HT1080 (cell line): ENCODE results near the gene IGSF21. TPM values are rescaled to one million over a fixed set of nuclear protein-coding genes. Genes with fewer than 3 reads are reported as not detected.

Experiments
- DNase-seq: peaks from one replicate; pipeline ENCODE4 v3.0.0-alpha.2; 2015; ENCODE audit warnings: low read depth
- total RNA-seq: library from RNA; depleted of rRNA; stranded (reverse); fragments of >200 nt; shearing (Covaris generic); gene quantifications from 2 replicates; pipeline ENCODE4 v1.2.3, GENCODE V29; 2014

The IGSF21 gene
- total RNA-seq, 1 experiment from 2014 or later: not detected

DNA sequence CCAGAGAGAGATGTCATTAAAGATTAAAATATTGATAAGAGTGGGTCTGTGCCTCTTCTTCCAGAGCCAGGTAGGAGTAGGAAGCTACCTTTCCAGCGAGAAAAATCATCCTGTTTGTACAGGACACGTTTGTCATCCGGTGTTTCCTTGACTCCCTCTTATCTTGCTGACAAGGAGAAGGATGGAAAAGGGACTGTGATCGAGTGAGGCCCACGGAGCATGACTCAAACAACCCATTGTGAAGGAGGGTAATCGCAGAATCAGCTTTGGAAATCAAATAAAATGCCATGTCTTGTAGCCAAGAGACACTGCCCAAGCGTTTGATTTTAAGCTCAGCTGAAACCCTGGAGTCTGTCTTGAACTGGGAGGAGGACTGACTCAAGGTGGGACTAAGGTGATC lies 97.7 kb downstream of the IGSF21 start:
- no peak for DNase-seq

DNA sequence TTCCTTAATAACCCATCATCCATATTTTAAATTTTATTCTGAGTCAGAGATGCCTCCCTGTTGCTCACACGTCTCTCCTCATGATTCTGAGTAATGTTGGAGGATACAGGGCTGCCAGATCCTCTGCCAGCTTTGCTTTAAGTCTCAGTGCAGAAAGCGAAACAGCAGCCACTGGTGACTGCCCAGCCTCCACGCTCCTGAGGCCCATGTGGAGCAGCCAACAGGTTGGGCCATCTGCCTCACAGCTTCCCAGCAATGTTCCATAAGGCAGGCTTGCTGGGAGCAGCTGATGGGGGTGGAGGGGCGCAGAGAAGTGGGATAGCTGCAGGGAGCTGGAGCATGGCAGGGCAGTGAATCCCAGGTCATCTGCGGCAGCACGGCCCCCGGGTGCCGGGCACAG lies 104.2 kb downstream of the IGSF21 start:
- no peak for DNase-seq

DNA sequence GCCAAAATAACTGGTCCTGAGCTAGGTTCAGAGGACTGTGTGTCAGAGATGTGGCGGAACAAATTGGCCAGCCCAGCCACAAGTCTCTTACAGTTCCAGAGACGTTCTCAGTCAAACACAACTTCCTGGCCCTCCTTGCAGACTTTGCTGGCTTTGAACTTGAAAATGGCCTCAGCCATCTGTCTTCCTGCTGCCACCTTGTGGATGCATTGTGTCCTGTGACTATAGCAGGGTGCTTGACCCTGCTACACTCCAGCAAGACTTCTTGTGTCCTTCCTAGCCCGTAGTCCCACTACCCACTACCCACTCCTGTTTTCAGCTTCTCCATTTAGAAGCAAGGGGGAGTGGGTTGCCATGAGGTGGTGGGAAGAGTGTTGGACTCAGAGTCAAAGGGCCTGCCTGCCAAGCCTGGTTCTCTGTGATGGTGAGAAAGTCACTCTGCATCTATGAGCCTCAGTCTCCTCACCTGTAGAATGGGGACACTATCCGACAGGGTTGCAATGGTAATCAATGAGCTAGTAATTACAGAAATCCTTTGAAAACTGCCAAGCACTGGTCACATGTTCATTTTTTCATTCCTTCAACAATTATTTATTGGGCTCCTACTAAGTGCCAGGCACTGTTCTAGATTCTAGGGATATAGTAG lies 109.9 kb downstream of the IGSF21 start:
- peak; percentile 9 for DNase-seq

DNA sequence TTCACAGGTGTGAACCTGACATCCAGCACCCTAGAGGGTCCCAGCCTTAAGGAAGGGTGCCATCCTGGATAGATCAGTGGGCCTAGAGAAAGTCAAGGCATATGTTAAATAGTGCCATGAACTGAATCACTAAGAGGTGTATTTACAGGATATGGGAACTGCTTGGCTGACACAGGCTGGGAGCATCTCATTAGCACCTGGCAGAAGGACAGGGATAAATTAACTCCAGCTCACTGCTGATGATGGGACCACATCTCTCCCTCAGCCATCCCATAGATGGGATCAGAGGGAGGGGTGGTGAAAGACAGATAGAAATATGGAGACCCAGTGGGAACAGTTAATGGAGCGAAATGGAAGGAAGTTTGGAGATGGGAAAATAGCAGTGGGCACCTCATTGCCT lies 122.0 kb downstream of the IGSF21 start:
- no peak for DNase-seq

DNA sequence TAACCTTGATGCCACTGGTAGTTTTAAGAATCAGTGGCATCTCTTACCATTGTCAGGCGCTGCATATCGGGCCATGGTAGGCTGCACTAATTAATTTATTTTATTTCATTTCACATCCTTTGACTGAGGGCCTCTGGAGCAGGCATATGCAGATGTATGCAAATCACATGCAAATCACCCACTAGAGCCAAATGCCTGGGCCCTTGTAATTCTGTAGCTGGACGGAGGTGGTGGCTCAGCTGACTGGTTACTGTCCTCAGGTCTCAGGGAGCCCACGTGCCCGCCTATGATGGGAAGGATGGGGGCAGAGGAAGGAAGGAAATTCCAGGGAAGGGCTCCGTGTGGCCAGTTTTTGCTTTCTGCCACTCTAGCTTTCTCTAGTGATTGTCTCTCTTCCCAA lies 122.7 kb downstream of the IGSF21 start:
- no peak for DNase-seq

DNA sequence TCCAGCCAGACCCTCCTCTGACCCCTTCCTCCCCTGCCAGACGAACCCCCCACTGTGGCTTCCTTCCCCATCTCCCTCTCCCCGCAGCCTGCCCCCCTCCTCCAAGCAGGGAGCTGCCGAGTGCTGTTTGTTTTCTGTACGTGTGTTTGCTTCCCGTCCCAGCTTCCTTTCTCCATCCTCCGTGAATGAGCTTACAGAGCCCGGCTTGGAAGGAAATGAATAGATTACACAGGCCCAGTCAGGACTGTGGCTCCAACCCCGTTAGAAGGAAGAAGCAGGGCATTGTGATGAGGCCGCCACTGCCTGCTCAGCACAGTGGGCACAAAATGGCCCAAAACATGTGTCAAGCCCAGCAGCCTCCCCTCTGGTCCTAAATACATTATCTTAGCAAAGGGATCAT lies 123.2 kb downstream of the IGSF21 start:
- no peak for DNase-seq

DNA sequence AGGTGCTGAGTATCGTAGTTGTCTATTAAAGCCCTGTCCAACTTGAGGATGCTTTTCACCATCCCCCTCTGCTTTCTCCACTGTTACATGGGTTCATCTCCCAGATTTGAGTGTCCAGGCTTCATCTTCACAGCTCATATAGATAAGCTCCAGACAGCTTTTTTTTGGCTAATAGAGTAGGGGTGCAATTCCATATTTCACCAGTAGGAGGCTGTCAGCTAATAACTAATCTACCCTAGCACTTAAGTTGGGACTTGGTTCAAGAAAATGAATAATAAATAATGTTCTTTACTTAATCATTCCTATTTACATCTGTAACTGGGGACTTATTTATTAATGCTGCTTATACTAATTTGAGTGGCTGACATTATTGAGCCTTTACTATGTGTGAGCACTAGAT lies 124.5 kb downstream of the IGSF21 start:
- peak; percentile 22 for DNase-seq

DNA sequence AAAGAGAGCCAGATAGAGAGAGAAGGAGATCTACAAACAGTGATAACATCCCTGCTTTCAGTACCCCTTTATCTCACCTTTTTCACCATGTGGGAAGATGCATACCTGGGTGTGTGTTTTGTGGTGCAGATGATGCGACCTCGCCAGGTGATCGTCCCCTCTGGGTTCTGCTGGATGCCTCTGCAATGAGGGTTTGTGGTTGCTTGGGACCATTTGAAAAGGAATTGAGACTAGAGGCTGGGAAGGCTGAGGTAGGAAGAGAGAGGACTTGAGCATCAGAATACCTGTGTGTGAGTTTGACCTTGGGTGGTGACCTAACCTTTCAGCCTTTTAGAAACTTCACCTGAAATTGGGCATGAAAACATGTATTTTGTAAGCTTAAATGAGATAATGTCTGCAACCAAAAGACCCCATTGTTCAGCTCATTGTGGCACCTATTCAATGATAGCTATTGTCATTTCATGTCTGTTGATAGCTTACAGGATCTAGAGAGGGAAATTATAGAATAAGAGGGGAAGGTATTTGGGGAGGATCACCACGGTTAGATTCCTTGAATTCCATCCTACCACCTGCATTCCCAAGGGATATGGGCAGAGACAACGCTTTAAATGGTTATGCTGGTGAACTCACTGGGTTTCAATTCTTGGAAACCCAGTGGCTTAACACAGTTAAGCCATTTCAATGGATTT lies 125.7 kb downstream of the IGSF21 start:
- no peak for DNase-seq

DNA sequence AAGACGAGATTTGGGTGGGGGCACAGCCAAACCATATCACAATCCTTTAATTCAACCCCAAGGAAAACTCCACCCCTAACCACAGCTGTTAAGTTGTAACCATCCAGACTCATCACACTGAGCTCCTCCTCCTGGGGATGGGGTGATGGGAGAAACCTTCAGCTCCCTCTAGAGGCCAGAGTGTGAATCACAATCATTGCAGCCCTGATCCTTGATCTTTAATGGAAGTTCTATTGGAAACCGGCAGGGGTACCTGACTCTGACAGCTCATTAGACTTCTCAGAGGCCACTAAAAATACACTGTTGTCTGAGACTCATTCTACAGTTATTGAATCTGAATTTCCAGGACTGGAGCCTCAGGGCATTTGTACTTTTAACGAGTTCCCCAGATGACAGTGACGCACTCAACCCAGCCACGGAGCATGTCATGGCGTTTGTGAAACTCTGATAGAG lies 127.2 kb downstream of the IGSF21 start:
- DNase-seq: peak; percentile 66

DNA sequence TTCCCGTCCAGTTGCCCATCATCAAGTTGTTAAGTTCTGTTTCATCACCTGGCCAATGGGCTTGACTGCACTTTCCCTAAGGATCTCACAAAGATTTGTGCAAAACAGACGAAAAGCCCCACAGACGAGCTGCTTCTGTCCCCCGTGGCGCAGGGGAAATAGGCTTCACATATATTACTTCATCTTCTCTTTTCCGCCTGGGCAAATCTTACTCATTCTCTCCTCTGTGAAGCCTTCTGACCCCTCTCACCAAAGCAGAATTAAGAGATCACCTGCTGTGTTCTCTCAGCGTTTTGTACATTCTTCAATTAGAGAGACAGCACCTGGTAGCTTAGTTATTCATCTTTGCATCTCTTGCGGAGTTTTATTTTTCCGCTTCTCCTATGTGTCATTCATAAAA lies 129.8 kb downstream of the IGSF21 start:
- no peak for DNase-seq

DNA sequence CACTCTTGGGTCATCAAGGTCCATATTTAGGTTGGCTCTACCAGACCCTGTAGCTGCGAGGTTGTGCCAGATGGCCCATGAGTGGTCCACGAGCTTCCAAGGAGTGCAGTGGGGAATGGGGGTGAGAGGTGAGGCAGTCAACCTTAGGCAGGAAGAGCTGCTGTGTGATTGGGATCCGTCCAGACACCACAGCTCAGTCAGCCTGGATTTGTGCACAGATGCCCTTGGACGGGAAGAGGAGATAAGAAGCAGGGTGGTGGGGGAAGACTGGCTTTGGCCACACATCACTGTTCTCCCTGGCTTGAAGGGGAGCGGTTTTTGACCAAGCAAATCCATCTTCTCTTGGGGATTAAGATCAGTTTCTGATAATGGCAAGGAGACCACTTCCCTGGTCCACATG lies 130.6 kb downstream of the IGSF21 start:
- DNase-seq: no peak

DNA sequence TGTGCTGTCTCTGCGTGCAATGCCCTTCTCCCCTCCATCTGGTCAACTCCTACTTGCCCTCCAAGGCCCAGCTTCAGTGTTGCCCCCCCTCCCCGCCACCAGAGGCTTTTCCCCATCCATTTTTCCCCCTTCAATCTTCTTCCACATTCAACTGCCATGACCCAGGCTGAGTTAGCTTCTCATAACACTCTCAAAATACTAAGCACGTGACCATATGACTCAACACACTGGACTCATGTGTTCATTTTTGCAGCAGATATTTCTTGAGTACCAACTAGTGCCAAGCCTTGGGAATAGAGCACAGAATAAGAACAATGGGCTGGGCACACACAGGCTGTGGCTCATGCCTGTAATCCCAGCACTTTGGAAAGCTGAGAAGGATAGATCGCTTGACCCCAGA lies 132.1 kb downstream of the IGSF21 start:
- peak; percentile 11 for DNase-seq

DNA sequence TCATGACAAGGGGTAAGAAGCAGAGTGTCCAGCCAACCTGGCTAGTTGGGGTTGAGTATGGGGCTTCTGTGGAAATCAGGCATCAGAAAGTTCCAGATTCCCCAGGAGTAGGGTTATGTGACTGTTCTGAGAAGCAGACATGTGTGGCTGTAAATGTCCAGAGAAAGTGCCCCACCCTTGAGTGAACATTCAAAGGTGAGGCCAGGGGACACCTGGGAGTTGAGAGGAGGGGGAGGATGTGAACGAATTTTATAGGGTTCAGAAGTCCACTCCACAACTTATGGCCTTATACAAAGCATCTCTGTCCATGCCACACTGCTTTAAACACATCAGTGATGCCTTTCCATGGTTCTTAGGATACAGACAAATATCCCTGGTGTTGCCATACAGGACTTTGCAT lies 133.3 kb downstream of the IGSF21 start:
- DNase-seq: no peak

DNA sequence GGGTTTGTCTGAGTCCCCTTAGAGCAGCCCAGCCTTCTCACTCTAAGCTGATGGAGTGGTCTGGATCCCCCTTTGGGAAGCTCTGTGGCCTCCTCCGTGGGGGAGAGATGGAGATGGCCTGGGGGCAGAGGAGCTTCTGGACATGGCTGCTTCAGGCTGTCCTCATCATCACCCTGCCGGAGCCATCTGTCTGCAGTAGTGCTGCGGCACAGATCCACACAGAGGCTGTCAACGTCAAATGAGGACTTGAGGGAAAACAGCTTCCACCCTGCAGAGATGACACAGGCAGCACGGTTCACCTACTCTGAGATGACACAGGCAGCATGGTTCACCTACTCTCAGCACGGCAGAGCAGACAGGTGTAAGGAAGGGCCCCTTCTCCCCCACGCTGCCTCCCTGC lies 134.3 kb downstream of the IGSF21 start:
- DNase-seq: no peak

DNA sequence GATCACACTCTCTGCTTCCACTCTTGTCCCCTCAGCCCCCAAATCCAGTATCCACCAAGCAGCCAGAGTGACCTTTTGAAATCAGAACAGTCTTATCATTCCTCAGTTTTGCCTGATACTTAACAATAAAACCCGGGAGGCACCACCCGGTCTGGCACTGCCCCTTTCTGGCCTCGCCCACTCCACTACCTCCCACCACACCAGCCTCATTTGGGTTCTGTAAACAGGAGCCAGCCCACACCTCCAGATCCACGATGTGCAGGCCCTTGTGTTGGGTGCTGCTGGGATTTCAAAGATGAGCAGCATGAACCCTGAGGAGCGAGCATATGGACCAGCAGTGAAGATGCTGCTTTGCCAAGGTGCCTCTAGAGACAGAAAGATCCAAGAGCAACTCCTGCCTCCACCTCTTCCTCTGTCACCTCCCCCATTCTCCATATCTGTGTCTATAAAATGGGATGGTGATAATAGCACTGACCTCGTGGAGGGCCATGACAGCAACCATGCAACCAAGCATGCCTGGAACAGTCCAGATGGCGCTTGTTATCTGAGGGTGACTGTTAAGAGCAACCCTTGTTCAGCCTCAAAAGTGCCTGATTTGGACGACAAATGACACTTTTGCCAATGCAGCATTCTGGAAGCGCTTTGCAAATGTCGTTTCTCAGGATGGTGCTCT lies 136.0 kb downstream of the IGSF21 start:
- DNase-seq: no peak

DNA sequence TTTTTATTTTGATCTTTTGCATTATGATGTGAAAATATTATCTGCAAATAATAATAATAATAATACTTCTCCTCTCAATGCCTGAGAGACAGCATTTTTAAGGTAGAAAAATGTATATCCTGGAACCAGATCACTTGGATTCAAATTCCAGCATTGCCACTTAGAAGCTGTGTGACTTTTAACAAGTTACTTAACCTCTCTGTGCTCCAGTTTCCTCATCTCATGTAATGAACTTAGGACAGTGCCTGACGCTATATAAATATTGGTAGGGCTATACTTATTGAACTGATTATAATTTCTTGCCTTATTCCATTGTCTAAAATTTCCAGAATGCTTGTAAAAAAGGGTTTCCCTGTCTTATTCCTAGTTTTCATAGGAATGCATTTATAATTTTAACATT lies 137.2 kb downstream of the IGSF21 start:
- DNase-seq: no peak

DNA sequence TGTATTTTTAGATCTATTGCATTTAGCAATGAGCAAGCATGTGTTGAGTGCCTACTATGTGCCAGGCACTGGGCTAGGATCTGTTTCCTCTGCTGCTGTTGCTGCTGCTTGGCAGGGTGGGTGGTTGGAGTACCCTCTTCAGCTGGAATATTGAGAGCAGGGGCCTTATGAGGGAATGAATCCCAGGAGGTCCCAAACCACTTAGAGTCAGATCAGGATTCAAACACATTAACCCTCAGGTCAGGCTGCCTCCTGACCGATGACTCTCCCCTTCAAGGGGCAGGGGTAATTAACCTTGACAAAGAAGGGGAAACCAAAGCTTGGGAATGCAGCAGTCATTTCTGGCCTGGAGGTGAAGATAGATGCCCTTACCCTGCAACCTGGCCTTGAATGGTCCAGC lies 138.0 kb downstream of the IGSF21 start:
- no peak for DNase-seq

DNA sequence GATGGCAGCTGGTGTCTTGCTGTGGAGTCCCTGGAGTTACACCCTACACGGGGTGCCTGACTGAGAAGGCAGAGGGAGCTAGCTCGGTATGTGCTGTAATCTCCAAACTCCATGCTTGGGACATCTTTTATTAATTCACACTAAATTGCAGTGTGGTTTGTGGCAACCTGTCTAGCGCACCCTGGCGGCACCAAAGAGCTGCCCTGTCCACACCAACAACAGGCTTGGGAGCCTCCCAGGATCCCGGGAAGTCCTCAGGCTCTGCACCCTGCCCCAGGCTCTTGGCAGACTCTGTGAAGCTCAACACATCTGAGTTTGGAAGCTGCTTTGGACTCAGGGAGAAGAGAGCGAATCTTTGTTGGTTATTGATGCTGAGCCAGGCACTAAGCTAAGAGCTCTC lies 138.9 kb downstream of the IGSF21 start:
- no peak for DNase-seq

DNA sequence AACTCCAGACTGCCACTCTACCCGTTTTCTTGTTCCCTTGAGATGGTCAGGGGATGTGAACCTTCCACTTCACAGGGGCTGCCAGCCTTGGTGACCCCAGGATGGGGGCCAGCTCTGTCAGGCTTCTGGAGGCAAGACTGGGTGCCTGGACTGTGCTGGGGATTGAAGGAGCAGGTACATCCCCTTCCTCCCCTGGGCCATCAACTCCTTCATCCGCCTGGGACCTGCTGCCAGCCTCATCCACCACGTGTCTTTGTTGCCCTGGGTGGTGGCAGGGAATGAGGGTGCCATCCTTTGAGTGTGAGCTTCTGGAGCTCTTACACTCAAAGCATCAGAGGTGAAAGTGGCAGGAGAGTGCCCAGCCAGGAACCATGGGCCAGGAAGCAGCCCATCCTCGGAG lies 139.6 kb downstream of the IGSF21 start:
- no peak for DNase-seq

DNA sequence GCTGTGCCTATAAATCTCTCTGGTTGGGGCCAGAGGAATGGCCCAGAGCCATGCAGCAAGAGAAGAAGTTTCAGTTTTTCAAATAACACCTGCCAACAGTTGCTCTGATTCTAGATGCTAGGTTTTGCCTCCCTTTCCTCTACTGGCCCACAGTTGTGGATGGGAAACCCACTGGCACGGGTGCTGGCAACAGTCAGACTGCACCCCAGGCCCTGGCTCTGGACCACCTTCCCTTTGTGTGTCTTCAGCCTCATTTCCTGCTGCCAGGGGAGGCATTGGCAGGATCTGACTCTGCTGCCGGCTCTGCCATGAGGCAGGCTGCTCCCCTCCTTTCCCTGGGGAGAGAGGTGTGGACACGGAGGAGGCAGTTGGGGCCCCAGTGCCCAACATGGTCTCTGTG lies 142.0 kb downstream of the IGSF21 start:
- DNase-seq: no peak

DNA sequence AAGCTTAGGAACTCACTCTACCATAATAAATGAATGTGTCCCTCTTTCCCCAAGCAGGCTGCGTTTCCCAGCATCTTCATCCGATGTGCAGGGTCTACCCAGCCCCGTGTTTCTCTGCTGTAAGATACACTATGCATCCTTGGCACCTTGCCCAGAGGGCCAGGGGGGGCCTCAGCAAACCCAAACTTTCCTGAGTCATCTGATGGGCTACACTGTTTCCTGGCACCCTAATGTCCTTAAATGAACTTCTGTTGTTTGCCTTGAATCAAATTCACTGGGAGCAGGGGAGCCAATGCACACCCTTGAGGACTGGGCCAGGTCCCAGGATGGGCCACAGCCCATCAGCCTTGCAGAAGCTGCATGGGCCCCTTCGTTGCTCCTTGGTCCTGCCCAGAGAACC lies 145.5 kb downstream of the IGSF21 start:
- no peak for DNase-seq

DNA sequence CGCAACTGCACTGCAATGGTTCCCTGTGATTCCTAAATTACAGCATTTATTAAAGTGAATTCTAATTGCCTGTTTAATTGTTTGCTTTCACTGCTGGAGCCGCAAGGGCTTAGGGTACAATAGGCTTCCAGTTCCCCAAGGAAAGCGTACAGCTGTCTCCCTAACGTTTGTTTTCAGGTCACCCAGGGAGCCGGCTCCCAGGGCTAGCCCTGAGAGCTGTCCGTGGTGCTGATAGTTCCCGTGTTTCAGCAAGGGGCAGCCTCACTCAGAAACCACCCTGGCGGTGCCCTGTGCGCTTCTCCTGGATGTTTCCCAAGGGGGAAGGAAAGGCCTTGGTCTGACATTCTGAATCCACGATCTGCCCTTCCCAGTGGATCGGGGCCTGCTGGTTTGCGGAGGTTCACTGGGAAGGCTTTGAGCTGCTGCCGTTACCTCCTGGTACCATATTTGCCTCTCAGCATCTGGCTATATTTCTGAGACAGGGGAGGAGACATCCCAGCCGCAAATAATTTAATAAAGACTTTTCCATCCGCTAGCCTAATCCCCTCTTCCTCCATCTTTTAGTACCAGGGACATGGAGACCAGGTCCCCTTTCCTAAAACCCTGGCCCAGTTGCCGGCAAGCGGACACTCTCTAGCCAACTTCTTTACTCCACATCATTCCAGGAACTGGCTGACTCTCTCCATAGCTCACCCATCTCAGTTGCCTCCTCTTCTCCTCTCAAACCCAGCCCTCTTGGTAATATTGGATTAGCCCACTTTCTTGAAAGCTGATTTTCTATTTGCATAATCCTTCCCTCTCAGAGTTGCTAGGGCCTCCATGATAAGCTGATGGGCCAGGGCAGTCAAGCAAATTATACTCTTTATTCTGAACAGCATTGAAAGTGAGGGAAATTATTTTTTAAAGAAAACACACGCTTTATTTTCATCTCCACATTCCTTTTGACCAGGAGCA lies 149.0 kb downstream of the IGSF21 start:
- peak; percentile 12 for DNase-seq
